BLaER1 treated with 17β-estradiol and CSF1 and Interleukin-3, amounts not matched to agents 10 nM and 100 nM (cell line): ENCODE results near the gene MPO.

Experiments used
- H3K27ac ChIP-seq, 11 experiments: shearing (Covaris generic); formaldehyde crosslinking; 2 replicates each; pipeline ENCODE4 v1.8.1; 2022
- H3K27me3 ChIP-seq, 11 experiments: shearing (Covaris generic); formaldehyde crosslinking; 2 replicates each; pipeline ENCODE4 v1.8.1; 2022
- H3K36me3 ChIP-seq, 11 experiments: shearing (Covaris generic); formaldehyde crosslinking; 2 replicates each; pipeline ENCODE4 v1.8.1; 2022
- H3K4me1 ChIP-seq, 10 experiments: shearing (Covaris generic); formaldehyde crosslinking; 2 replicates each; pipeline ENCODE4 v1.8.1; 2022
- H3K4me2 ChIP-seq, 11 experiments: shearing (Covaris generic); formaldehyde crosslinking; 2 replicates each; pipeline ENCODE4 v1.8.1; 2022
- H3K4me3 ChIP-seq, 10 experiments: shearing (Covaris generic); formaldehyde crosslinking; 2 replicates each; pipeline ENCODE4 v1.8.1; 2022
- H3K9ac ChIP-seq, 11 experiments: shearing (Covaris generic); formaldehyde crosslinking; 2 replicates each; pipeline ENCODE4 v1.8.1; 2022
- H3K9me3 ChIP-seq, 11 experiments: shearing (Covaris generic); formaldehyde crosslinking; replicated peaks in 1 of 11; 2 replicates each; pipeline ENCODE4 v1.8.1; 2022
- H4K20me1 ChIP-seq, 11 experiments: shearing (Covaris generic); formaldehyde crosslinking; 2 replicates each; pipeline ENCODE4 v1.8.1; 2022
- Cebpa-rat ChIP-seq, 11 experiments: shearing (Covaris generic); IDR thresholded peaks; 2 replicates each; pipeline ENCODE4 v1.8.1; 2022

The MPO gene

GRCh38 chr17:58271216-58271931 is 9.4 kb downstream of the MPO start:
- no peak overlapping the region for H3K27ac ChIP-seq
- no peak overlapping the region for H3K4me3 ChIP-seq
- H3K36me3 ChIP-seq = no peaks in the 10 kb centered on the region
- no peaks in the 10 kb centered on the region for H3K27me3 ChIP-seq
- no peak overlapping the region for H3K9ac ChIP-seq
- no peak for TF ChIP-seq Cebpa-rat (IDR thresholded peaks at IDR 0.05)
- peaks cover 0 to 5% (median 0%) of the 10 kb centered on the region in 10 experiments; a peak in 1 of 20 replicates for H3K4me1 ChIP-seq
- H3K4me2 ChIP-seq = no peak overlapping the region
- no peaks in the 10 kb centered on the region for H4K20me1 ChIP-seq
- H3K9me3 ChIP-seq = no peaks in the 10 kb centered on the region

GRCh38 chr17:58270476-58271215 is 10.1 kb downstream of the MPO start:
- no peak for TF ChIP-seq Cebpa-rat (IDR thresholded peaks at IDR 0.05)
- no peak overlapping the region for H3K27ac ChIP-seq
- no peaks in the 10 kb centered on the region for H3K27me3 ChIP-seq
- 0 out of 20 replicates have a peak, but pooled peaks cover 0 to 5% (median 0%) of the 10 kb centered on the region in 10 experiments for H3K4me1 ChIP-seq
- no peaks in the 10 kb centered on the region for H3K9me3 ChIP-seq
- no peaks in the 10 kb centered on the region for H4K20me1 ChIP-seq
- H3K36me3 ChIP-seq = no peaks in the 10 kb centered on the region
- H3K4me3 ChIP-seq = no peak overlapping the region
- no peak overlapping the region for H3K9ac ChIP-seq
- H3K4me2 ChIP-seq = no peak overlapping the region

- Histone ChIP-seq H3K9ac (no peak overlapping the region), H3K27me3 (no peaks in the 10 kb centered on the region), H3K27ac (no peak overlapping the region), H3K4me2 (no peak overlapping the region), H4K20me1 (no peaks in the 10 kb centered on the region), H3K4me1 (0 out of 20 replicates have a peak, but pooled peaks cover 0 to 5% (median 0%) of the 10 kb centered on the region in 10 experiments), H3K4me3 (no peak overlapping the region), H3K9me3 (0 out of 22 replicates have a peak, but pooled peaks cover 0 to 5% (median 0%) of the 10 kb centered on the region in 11 experiments), H3K36me3 (no peaks in the 10 kb centered on the region)
- no peak for TF ChIP-seq Cebpa-rat (IDR thresholded peaks at IDR 0.05)
Observed at GRCh38 chr17:58269557-58270291, 11.0 kb downstream of the MPO start.

- Histone ChIP-seq H3K4me1 (0 out of 20 replicates have a peak, but pooled peaks cover 0 to 5% (median 0%) of the 10 kb centered on the region in 10 experiments), H4K20me1 (no peaks in the 10 kb centered on the region), H3K9me3 (0 out of 22 replicates have a peak, but pooled peaks cover 0 to 7% (median 0%) of the 10 kb centered on the region in 11 experiments), H3K36me3 (no peaks in the 10 kb centered on the region), H3K9ac (no peak overlapping the region), H3K4me3 (no peak overlapping the region), H3K27ac (no peak overlapping the region), H3K27me3 (no peaks in the 10 kb centered on the region), H3K4me2 (no peak overlapping the region)
- no peak for TF ChIP-seq Cebpa-rat (IDR thresholded peaks at IDR 0.05)
Observed at GRCh38 chr17:58268774-58269556, 11.8 kb downstream of the MPO start.

- Histone ChIP-seq H3K4me3 (no peak overlapping the region), H4K20me1 (no peaks in the 10 kb centered on the region), H3K4me2 (no peak overlapping the region), H3K27me3 (no peaks in the 10 kb centered on the region), H3K27ac (no peak overlapping the region), H3K9ac (no peak overlapping the region), H3K4me1 (0 out of 20 replicates have a peak, but pooled peaks cover 0 to 3% (median 0%) of the 10 kb centered on the region in 10 experiments), H3K36me3 (no peaks in the 10 kb centered on the region), H3K9me3 (0 out of 22 replicates have a peak, but pooled peaks cover 0 to 7% (median 0%) of the 10 kb centered on the region in 11 experiments)
- no peak for TF ChIP-seq Cebpa-rat (IDR thresholded peaks at IDR 0.05)
Observed at GRCh38 chr17:58268326-58268725, 12.4 kb downstream of the MPO start.

GRCh38 chr17:58267347-58268324 is 13.1 kb downstream of the MPO start:
- TF ChIP-seq Cebpa-rat (IDR thresholded peaks at IDR 0.05) = no peak

GRCh38 chr17:58265902-58266875 is 14.5 kb downstream of the MPO start:
- no peaks in the 10 kb centered on the region for H3K27me3 ChIP-seq
- H3K9ac ChIP-seq = no peak overlapping the region
- no peak overlapping the region for H3K27ac ChIP-seq
- no peaks in the 10 kb centered on the region for H4K20me1 ChIP-seq
- no peak for TF ChIP-seq Cebpa-rat (IDR thresholded peaks at IDR 0.05)
- H3K9me3 ChIP-seq = 0 out of 22 replicates have a peak, but pooled peaks cover 0 to 7% (median 0%) of the 10 kb centered on the region in 11 experiments
- H3K36me3 ChIP-seq = no peaks in the 10 kb centered on the region
- no peaks in the 10 kb centered on the region for H3K4me1 ChIP-seq
- no peak overlapping the region for H3K4me2 ChIP-seq
- H3K4me3 ChIP-seq = no peak overlapping the region

More at GRCh38 chr17:58267347-58268324, 13.1 kb downstream of the MPO start:
- Histone ChIP-seq H3K27ac (no peak overlapping the region), H3K4me3 (no peak overlapping the region), H3K9ac (no peak overlapping the region), H3K4me2 (no peak overlapping the region), H3K27me3 (no peaks in the 10 kb centered on the region), H3K4me1 (no peaks in the 10 kb centered on the region), H3K36me3 (no peaks in the 10 kb centered on the region), H4K20me1 (no peaks in the 10 kb centered on the region), H3K9me3 (0 out of 22 replicates have a peak, but pooled peaks cover 0 to 7% (median 0%) of the 10 kb centered on the region in 11 experiments)
